Measurements from ENCODE around the gene GPS2.
"Not testable (repeated sequence)": the region's sequence is repeated elsewhere in the genome, so short reads cannot be mapped to it uniquely, and the experiment has no call there.

Gene GPS2

GRCh38 chr17:7314719-7315569, at the start of gene GPS2:
GPS2 (minus strand) TSS chr17:7315360; CDS start chr17:7315052, 308 bp downstream.
- DNase-seq, result peak; percentile 85

GRCh38 chr17:7363311-7363710, 48.2 kb upstream of the GPS2 start:
- DNase-seq, result no peak

GRCh38 chr17:7361906-7362305, 46.7 kb upstream of the GPS2 start:
- DNase-seq, result no peak

- no peak for DNase-seq
These were observed 42.2 kb upstream of the GPS2 start for GRCh38 chr17:7357381-7357780.

GRCh38 chr17:7356756-7357155, 41.6 kb upstream of the GPS2 start:
- DNase-seq, result no peak

- peak; percentile 83 for DNase-seq
These were observed 41.0 kb upstream of the GPS2 start for GRCh38 chr17:7356072-7356549.

GRCh38 chr17:7355573-7355972, 40.4 kb upstream of the GPS2 start:
- no peak for DNase-seq

GRCh38 chr17:7355053-7355452, 39.9 kb upstream of the GPS2 start, which contains the start of gene TMEM95:
TMEM95 (plus strand) TSS chr17:7355156; CDS start chr17:7355205, 49 bp downstream.
- no peak for DNase-seq

- peak; percentile 28 for DNase-seq
These were observed 39.2 kb upstream of the GPS2 start for GRCh38 chr17:7354262-7354843.

GRCh38 chr17:7352910-7353635, 37.9 kb upstream of the GPS2 start:
- DNase-seq, result no peak

- no peak for DNase-seq
These were observed 37.3 kb upstream of the GPS2 start for GRCh38 chr17:7352503-7352889.

GRCh38 chr17:7351665-7352502, 36.7 kb upstream of the GPS2 start, which contains the start of gene KCTD11:
KCTD11 (plus strand) TSS chr17:7352162.
- DNase-seq, result peak; percentile 74

- DNase-seq, result peak; percentile 17
These were observed 33.5 kb upstream of the GPS2 start for GRCh38 chr17:7348478-7349242.

GRCh38 chr17:7347630-7348477, 32.7 kb upstream of the GPS2 start:
- DNase-seq, result no peak

- no peak for DNase-seq
These were observed 31.8 kb upstream of the GPS2 start for GRCh38 chr17:7346761-7347614.

- no peak for DNase-seq
These were observed 28.1 kb upstream of the GPS2 start for GRCh38 chr17:7343250-7343649.

- no peak for DNase-seq
These were observed 26.7 kb upstream of the GPS2 start for GRCh38 chr17:7341842-7342241.

GRCh38 chr17:7340179-7340578, 25.0 kb upstream of the GPS2 start:
- DNase-seq, result no peak

GRCh38 chr17:7337600-7337999, 22.4 kb upstream of the GPS2 start:
- not testable (repeated sequence) for DNase-seq
